DOHH2 (cell line): ENCODE measurements around the gene RNF213.

Experiments
- CTCF ChIP-seq: fragments of 200-600 bp; sonication (generic); IDR thresholded peaks from one replicate; pipeline ENCODE4 v1.5.1; 2014; ENCODE audit warnings: antibody characterized with exemption, mild to moderate bottlenecking, low read depth, low read length; ENCODE audit not compliant: poor library complexity, severe bottlenecking
- EZH2phosphoT487 ChIP-seq: fragments of 200-600 bp; sonication (generic); IDR thresholded peaks from 2 replicates; pipeline ENCODE4 v1.6.1; 2017; ENCODE audit warnings: borderline replicate concordance, mild to moderate bottlenecking, antibody characterized with exemption, low read length, moderate library complexity, mixed read lengths

- no peak for TF ChIP-seq CTCF
- TF ChIP-seq EZH2phosphoT487, result no peak
Measured at GRCh38 chr17:80260791-80261158, at the start of gene RNF213.
